Endothelial cell of umbilical vein (primary cell): ENCODE data around the gene MEPCE.

Experiments used
- CTCF ChIP-seq, 2 donors: IDR thresholded peaks; 1 replicate in 1 of 2; 2 replicates in 1 of 2; pipeline ENCODE4 v1.5.1; 2011; ENCODE audit warnings: low read length in 2 of 2, mild to moderate bottlenecking in 2 of 2, moderate library complexity in 2 of 2, control low read depth in 1 of 2, inconsistent platforms in 1 of 2, low read depth in 1 of 2; ENCODE audit not compliant: insufficient read depth in 1 of 2; ENCODE audit errors: extremely low read depth in 1 of 2
- EZH2 ChIP-seq: IDR thresholded peaks from 2 replicates; pipeline ENCODE4 v1.6.1; 2012; ENCODE audit warnings: borderline replicate concordance, low read depth, mild to moderate bottlenecking, moderate library complexity, low read length, inconsistent platforms; ENCODE audit not compliant: severe bottlenecking
- GATA2 ChIP-seq: IDR thresholded peaks from 2 replicates; pipeline ENCODE4 v1.7.0; 2011; ENCODE audit warnings: low read depth, mild to moderate bottlenecking, moderate library complexity, mixed read lengths, low read length; ENCODE audit not compliant: insufficient read length, insufficient read depth
- JUN ChIP-seq: IDR thresholded peaks from 2 replicates; pipeline ENCODE4 v1.6.1; 2011; ENCODE audit warnings: borderline replicate concordance, low read depth; ENCODE audit not compliant: insufficient read length, insufficient read depth
- MYC ChIP-seq: IDR thresholded peaks from one replicate; pipeline ENCODE4 v1.6.1; 2011; ENCODE audit warnings: mild to moderate bottlenecking, low read depth, low read length
- POLR2A ChIP-seq: IDR thresholded peaks from 2 replicates; pipeline ENCODE4 v1.6.1; 2012; ENCODE audit warnings: low read depth, mild to moderate bottlenecking, control low read depth, low read length
- POLR2AphosphoS5 ChIP-seq: IDR thresholded peaks from 2 replicates; pipeline ENCODE4 v1.6.1; 2012; ENCODE audit warnings: low read depth, mild to moderate bottlenecking, control low read depth, low read length, moderate library complexity; ENCODE audit not compliant: insufficient read depth
- TF ChIP-seq, protein P1 (sequence below): IDR thresholded peaks from 2 replicates; pipeline ENCODE4 v1.6.1; 2011; ENCODE audit not compliant: insufficient read depth, insufficient read length

DNA sequence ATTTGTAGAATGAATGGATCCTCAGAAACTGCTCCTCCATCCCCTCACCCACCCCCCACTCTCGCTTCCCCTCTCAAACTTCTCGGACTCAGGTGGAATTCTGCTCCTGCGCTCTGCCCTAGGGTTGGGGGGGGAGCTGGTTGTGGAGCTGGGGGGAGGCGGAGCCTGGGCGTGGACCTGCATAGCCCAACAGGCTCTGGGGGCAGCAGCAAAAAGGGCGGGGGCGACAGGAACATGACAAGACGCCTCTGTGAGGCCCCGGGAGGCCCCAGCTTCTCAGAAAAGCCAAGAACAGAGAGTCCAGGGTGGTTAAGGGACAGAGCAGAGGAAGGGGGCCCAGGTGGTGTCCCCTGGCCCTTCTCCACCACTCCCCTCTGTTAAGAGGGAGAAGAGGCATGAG is 45.9 kb downstream of the MEPCE start:
- TF ChIP-seq CTCF (IDR thresholded peaks at IDR 0.05; ENCODE audit: extremely low read depth in 1 of 2, insufficient read depth in 1 of 2, low read depth in 1 of 2, low read length in 2 of 2): no peak
- no peak for TF ChIP-seq POLR2A
- TF ChIP-seq GATA2: no peak
- no peak for TF ChIP-seq MYC
- no peak for TF ChIP-seq JUN
- no peak for TF ChIP-seq POLR2AphosphoS5
- TF ChIP-seq EZH2: no peak
- TF ChIP-seq, protein P1, sequence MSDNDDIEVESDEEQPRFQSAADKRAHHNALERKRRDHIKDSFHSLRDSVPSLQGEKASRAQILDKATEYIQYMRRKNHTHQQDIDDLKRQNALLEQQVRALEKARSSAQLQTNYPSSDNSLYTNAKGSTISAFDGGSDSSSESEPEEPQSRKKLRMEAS: no peak
